Erythroblast (primary cell): ENCODE data around the gene COX19.

Experiments used
- GATA1 ChIP-seq: IDR thresholded peaks from 2 replicates; pipeline ENCODE4 v1.6.1; 2011; ENCODE audit warnings: low read depth, mild to moderate bottlenecking, control low read depth, low read length, moderate library complexity
- POLR2A ChIP-seq: IDR thresholded peaks from 2 replicates; pipeline ENCODE4 v1.6.1; 2011; ENCODE audit warnings: mild to moderate bottlenecking, low read length

- no peak for TF ChIP-seq POLR2A
- TF ChIP-seq GATA1: no peak
These were observed 30.2 kb downstream of the COX19 start for GRCh38 chr7:945147-945555.
